ENCODE results near the gene UBE2R2. TPM values are rescaled to one million over a fixed set of nuclear protein-coding genes. Genes with fewer than 3 reads are reported as not detected.

UBE2R2 gene
- polyA plus RNA-seq, 1 experiment: 18.3 TPM

DNA sequence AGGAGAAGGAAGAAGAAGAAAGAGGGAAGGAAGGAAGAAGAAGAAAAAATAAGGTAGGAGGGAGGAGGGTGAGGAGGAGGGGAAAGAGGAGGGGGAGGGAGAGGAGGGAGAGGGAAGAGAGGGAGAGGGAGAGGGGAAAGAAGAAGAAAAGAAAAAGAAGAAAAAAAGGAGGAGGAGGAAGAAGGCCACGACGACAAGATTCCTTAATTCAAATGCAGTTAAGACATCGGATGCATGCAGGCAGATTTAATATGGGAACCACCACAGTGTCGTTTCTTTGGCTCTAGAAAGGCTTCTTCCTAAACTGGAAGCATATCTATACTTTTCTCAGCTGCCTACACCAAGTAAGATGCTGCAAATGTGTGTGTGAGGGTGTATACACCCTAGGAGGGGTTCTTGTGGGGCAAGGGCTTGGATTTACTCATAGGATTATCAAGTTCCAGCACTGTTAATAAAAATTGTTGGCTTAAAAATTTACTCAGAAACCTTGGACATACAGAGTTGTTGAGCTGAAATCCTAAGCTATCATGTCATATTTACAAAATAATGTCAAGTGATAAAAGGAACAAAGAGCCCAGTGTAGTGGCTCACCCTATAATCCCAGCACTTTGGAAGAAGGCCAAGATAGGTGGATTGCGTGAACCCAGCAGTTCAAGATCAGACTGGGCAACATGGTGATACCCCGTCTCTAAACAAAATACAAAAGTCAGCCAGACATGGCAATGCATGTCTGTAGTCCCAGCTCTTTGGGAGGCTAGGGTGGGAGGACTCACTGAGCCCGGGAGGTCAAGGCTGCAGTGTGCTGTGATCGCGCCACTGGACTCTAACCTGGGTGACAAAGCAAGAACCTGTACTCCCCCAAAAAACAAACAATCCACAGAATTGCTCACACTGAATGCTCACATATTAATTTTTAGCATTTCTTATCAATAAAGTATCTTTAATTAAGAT is 123.2 kb downstream of the UBE2R2 start:
- H3K27me3 ChIP-seq (ENCODE audit: control insufficient read depth, insufficient read depth, low read length): no peaks in the 10 kb centered on the region
- DNase-seq (ENCODE audit: low read depth): no peak
- H3K4me3 ChIP-seq (ENCODE audit: low read depth, low read length): no peak overlapping the region
- no peak for TF ChIP-seq CTCF (IDR thresholded peaks at IDR 0.05; ENCODE audit: insufficient read depth, low read depth, low read length)
- ChIA-PET POLR2A (no interaction called here), CTCF (no interaction called here)
- H3K36me3 ChIP-seq (ENCODE audit: control insufficient read depth, insufficient read depth, low read length): peaks cover 13% of the 10 kb centered on the region; the same call in 1 of the 2 replicates

DNA sequence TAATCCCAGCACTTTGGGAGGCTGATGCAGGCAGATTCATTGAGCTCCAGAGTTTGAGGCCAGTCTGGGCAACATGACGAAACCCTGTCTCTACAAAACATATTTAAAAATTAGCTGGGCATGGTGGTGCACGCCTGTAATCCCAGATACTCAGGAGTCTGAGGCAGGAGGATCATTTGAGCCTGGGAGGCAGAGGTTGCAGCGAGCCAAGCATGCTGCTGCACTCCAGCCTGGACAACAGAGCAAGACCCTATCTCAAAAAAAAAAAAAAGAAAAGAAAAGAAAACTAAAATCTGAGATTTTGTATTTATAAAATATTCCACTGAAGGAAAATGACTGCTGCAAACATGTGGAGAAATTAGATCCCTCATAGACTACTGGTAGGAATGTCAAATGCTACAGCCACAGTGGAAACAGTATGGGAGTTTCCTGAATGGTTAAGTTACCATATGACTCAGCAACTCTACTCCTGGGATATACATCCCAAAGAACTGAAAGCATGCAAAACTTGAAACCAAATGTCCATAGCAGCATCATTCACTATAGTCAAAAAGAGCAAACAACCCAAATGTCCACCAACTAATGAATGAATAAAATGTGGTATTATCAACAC is 125.6 kb downstream of the UBE2R2 start:
- ChIA-PET CTCF (interaction anchor here (0.7 to 1.4 kb wide), 3 partner anchors 9 to 461 kb away, joined by 3 to 4 read pairs (median 3); no protein-coding TSS in a partner anchor), POLR2A (no interaction called here)
- H3K27me3 ChIP-seq (ENCODE audit: control insufficient read depth, insufficient read depth, low read length): no peaks in the 10 kb centered on the region
- peaks cover 7% of the 10 kb centered on the region; the same call in 1 of the 2 replicates for H3K36me3 ChIP-seq (ENCODE audit: control insufficient read depth, insufficient read depth, low read length)
- H3K4me3 ChIP-seq (ENCODE audit: low read depth, low read length): no peak overlapping the region
- TF ChIP-seq CTCF (IDR thresholded peaks at IDR 0.05; ENCODE audit: insufficient read depth, low read depth, low read length): peak; percentile 50
- peak; percentile 15 for DNase-seq (ENCODE audit: low read depth)

DNA sequence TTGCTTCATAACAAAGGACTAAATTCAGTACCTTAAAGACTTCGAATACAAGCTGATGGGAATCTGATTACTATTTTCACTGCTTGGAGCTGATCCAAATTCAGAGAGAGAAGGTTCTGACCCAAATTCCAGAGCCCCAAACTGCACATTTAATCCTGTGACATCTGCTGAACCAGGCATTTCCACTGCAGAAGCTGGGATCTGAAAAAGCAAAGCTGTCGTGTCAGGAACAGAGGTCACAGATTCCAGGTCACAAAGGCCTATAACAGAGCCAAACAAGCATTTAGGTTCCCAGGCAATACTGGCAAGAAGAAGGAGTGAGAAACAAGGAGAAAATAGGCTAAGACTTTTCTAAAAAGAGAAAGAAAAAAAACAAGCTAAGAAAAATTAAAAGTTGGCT is 126.4 kb downstream of the UBE2R2 start:
- Histone ChIP-seq H3K27me3 (ENCODE audit: control insufficient read depth, insufficient read depth, low read length) (no peaks in the 10 kb centered on the region), H3K36me3 (ENCODE audit: control insufficient read depth, insufficient read depth, low read length) (0 out of 2 replicates have a peak, but pooled peaks cover 4% of the 10 kb centered on the region), H3K4me3 (ENCODE audit: low read depth, low read length) (no peak overlapping the region)
- DNase-seq (ENCODE audit: low read depth): no peak
- POLR2A ChIA-PET: interaction anchor here (0.6 kb wide), 1 partner anchor 425 kb away, joined by 4 read pairs; no protein-coding TSS in a partner anchor
- TF ChIP-seq CTCF (IDR thresholded peaks at IDR 0.05; ENCODE audit: insufficient read depth, low read depth, low read length): no peak
- CTCF ChIA-PET: interaction anchor here (0.5 to 1.6 kb wide), 4 partner anchors 19 to 460 kb away, joined by 3 to 5 read pairs (median 4); no protein-coding TSS in a partner anchor

DNA sequence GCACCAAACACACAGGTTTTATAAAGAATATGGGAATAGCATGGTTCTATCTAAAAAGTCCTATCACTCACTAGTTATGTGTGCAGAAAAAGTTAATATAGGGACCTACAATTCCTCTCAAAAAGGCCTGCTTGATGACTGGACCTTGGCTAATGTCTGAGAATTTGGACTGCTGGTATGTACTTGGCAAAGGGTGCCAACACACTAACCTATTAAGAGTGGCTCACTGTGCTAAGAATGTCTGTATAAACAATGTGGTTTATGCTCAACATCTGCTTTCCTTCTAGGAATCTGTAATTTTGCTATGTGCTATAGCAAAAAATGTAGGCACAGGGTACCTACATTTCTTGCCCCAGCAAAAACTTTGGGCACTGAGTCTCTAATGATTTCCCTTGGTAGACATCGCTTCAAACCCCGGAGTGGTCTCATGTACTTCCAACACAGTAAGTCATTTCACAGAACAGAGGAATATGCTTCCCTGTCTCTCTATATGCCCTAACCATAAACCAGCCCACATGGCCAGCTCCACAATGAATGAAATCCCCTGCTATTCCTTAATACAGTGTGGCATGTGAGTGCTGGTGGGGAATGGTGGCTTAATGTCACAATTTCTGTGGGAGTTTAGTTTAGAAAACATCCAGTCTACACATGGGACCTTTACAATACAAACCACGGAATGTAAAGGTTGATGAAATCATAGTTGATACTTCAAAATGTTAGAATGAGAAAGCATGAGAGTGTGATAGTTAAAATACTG is 130.0 kb downstream of the UBE2R2 start:
- Histone ChIP-seq H3K27me3 (ENCODE audit: control insufficient read depth, insufficient read depth, low read length) (no peaks in the 10 kb centered on the region), H3K36me3 (ENCODE audit: control insufficient read depth, insufficient read depth, low read length) (peaks cover 2% of the 10 kb centered on the region; the same call in 1 of the 2 replicates), H3K4me3 (ENCODE audit: low read depth, low read length) (no peak overlapping the region)
- POLR2A ChIA-PET: interaction anchor here (0.6 kb wide), 1 partner anchor 99 kb away, joined by 6 read pairs; no protein-coding TSS in a partner anchor
- CTCF ChIA-PET: no interaction called here
- no peak for TF ChIP-seq CTCF (IDR thresholded peaks at IDR 0.05; ENCODE audit: insufficient read depth, low read depth, low read length)
- peak; percentile 88 for DNase-seq (ENCODE audit: low read depth)
